Ishikawa (cell line): ENCODE measurements around the gene POLR1E.

ENCODE experiments used
- CEBPB ChIP-seq: IDR thresholded peaks from 2 replicates; pipeline ENCODE4 v1.6.1; 2012
- CREB1 ChIP-seq: IDR thresholded peaks from 2 replicates; pipeline ENCODE4 v1.6.1; 2012; ENCODE audit warnings: low read depth
- EGR1 ChIP-seq: IDR thresholded peaks from 2 replicates; pipeline ENCODE4 v1.6.1; 2012
- EP300 ChIP-seq: IDR thresholded peaks from 2 replicates; pipeline ENCODE4 v1.6.1; 2012; ENCODE audit warnings: borderline replicate concordance
- FOXM1 ChIP-seq: IDR thresholded peaks from 2 replicates; pipeline ENCODE4 v1.6.1; 2012; ENCODE audit warnings: low read depth, borderline replicate concordance
- NFIC ChIP-seq: IDR thresholded peaks from 2 replicates; pipeline ENCODE4 v1.6.1; 2012
- RAD21 ChIP-seq: IDR thresholded peaks from 2 replicates; pipeline ENCODE4 v1.6.1; 2012; ENCODE audit warnings: low read depth
- TAF1 ChIP-seq: IDR thresholded peaks from 2 replicates; pipeline ENCODE4 v1.6.1; 2012; ENCODE audit warnings: low read depth, mild to moderate bottlenecking
- TCF12 ChIP-seq: IDR thresholded peaks from 2 replicates; pipeline ENCODE4 v1.6.1; 2012; ENCODE audit warnings: low read depth
- TEAD4 ChIP-seq: IDR thresholded peaks from 2 replicates; pipeline ENCODE4 v1.6.1; 2012
- YY1 ChIP-seq: IDR thresholded peaks from 2 replicates; pipeline ENCODE4 v1.6.1; 2012; ENCODE audit warnings: low read depth
- ZBTB7A ChIP-seq: IDR thresholded peaks from 2 replicates; pipeline ENCODE4 v1.6.1; 2012; ENCODE audit warnings: low read depth
- TF ChIP-seq, protein P1 (sequence below): IDR thresholded peaks from 2 replicates; pipeline ENCODE4 v1.6.1; 2012
- TF ChIP-seq, protein P2 (sequence below): IDR thresholded peaks from 2 replicates; pipeline ENCODE4 v1.6.1; 2012; ENCODE audit warnings: low read depth, mild to moderate bottlenecking
- TF ChIP-seq, protein P3 (sequence below): IDR thresholded peaks from 2 replicates; pipeline ENCODE4 v1.6.1; 2012

The POLR1E gene

DNA sequence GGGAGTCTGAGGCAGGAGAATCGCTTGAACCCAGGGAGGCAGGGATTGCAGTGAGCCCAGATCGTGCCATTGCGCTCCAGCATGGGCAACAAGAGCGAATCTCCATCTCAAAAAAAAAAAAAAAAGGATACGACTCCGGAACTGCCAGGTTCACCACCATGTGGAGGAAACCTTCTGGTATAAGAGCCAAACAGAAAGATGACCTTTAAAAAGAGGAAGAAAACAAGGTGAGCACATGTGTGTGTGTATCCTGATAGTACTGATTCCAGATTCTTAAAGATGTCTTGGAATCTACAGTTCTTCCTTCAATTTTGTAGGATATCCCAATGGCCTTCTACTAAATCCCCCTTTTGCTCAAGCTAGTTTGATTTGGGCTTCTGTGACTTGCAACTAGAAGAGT, 56.7 kb downstream of the POLR1E start:
- TF ChIP-seq FOXM1: no peak

DNA sequence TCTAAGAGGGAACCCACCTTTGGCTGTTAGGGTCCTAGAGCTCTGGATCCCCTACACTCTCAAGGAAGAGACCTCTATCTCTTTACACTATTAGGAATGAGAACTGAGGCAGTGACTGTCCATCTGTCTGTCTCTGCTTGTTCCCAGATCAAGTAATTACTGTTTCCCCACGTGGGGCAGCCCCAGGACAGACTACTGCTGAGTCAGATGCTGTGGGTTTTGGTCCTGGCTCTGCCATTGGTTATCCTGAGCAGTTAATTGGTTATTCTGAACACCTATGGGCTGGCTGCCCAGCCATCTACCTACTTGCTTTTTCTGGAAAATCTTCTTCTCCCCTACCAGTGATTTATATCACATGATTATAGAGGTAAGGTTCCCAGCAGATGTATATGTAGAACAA, 57.1 kb downstream of the POLR1E start:
- TF ChIP-seq TCF12 (no peak), TAF1 (no peak), CREB1 (no peak), RAD21 (no peak), EP300 (no peak), NFIC (no peak), TEAD4 (no peak), EGR1 (no peak), YY1 (no peak), ZBTB7A (no peak), FOXM1 (no peak)
- TF ChIP-seq, protein P1, sequence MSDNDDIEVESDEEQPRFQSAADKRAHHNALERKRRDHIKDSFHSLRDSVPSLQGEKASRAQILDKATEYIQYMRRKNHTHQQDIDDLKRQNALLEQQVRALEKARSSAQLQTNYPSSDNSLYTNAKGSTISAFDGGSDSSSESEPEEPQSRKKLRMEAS: no peak
- TF ChIP-seq, protein P2, sequence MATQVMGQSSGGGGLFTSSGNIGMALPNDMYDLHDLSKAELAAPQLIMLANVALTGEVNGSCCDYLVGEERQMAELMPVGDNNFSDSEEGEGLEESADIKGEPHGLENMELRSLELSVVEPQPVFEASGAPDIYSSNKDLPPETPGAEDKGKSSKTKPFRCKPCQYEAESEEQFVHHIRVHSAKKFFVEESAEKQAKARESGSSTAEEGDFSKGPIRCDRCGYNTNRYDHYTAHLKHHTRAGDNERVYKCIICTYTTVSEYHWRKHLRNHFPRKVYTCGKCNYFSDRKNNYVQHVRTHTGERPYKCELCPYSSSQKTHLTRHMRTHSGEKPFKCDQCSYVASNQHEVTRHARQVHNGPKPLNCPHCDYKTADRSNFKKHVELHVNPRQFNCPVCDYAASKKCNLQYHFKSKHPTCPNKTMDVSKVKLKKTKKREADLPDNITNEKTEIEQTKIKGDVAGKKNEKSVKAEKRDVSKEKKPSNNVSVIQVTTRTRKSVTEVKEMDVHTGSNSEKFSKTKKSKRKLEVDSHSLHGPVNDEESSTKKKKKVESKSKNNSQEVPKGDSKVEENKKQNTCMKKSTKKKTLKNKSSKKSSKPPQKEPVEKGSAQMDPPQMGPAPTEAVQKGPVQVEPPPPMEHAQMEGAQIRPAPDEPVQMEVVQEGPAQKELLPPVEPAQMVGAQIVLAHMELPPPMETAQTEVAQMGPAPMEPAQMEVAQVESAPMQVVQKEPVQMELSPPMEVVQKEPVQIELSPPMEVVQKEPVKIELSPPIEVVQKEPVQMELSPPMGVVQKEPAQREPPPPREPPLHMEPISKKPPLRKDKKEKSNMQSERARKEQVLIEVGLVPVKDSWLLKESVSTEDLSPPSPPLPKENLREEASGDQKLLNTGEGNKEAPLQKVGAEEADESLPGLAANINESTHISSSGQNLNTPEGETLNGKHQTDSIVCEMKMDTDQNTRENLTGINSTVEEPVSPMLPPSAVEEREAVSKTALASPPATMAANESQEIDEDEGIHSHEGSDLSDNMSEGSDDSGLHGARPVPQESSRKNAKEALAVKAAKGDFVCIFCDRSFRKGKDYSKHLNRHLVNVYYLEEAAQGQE: no peak

DNA sequence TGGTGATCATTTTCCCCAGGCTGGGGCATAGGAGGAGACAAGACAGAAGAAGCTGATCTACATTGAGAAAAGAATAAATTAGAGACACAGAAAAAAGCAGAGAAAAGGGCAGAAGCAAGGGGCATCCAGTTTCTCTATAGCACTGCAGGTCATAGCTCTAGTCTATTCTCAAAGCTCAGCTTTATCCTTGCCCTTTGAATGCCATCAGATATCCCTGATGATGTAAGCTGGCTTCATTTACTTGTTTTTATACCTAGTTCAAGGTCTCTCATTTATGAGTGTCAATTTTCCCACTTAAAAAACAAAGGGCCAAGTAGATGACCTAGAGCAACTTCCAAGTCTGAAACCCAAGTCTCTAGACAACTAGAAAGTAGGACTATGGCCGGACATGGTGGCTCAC, 57.7 kb downstream of the POLR1E start:
- TF ChIP-seq FOXM1: no peak
- TF ChIP-seq, protein P3, sequence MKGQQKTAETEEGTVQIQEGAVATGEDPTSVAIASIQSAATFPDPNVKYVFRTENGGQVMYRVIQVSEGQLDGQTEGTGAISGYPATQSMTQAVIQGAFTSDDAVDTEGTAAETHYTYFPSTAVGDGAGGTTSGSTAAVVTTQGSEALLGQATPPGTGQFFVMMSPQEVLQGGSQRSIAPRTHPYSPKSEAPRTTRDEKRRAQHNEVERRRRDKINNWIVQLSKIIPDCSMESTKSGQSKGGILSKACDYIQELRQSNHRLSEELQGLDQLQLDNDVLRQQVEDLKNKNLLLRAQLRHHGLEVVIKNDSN: no peak
- TF ChIP-seq, protein P2: no peak
- TF ChIP-seq YY1: no peak
- no peak for TF ChIP-seq NFIC
- TF ChIP-seq, protein P1: no peak
- no peak for TF ChIP-seq ZBTB7A

DNA sequence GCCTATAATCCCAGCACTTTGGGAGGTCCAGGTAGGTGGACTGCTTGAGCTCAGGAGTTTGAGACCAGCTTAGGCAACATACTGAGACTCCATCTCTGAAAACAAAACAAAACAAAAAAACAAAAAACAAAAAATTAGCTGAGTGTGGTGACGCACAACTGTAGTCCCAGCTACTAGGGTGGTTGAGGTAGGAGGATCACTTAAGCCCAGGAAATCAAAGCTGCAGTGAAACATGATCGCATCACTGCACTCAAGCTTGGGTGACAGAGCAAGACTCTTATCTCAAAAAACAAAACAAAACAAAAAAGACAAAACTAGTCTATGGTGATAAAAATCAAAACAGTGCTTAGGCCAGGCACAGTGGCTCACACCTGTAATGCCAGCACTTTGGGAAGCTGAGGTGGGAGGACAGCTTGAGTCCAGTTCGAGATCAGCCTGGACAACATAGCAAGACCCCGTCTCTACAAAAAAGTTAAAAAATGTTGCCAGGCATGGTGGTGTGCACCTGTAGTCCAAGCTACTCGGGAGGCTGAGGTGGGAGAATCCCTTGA, 61.7 kb downstream of the POLR1E start:
- TF ChIP-seq ZBTB7A (no peak), TAF1 (no peak), TCF12 (no peak)
- TF ChIP-seq, protein P3: no peak

DNA sequence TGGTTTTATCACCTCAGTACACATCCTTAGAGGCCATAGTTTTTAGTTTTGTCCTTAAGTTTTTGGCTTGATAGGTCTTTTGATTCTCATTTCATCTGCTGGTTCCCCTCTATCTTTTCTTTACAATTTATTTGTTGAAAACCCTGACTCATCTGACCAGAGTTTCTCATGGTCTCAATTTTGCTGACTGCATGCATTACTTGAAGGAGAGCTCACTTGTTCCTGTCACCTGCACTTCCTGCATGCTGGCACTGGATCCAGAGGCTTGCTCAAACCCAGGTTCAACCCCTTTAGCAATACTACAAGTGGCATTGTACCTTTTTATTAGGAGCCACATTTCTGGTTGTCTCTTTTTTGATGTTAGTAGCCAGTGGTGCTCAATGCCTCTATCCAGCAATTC, 63.8 kb downstream of the POLR1E start:
- TF ChIP-seq TAF1 (no peak), CEBPB (no peak), NFIC (no peak), FOXM1 (no peak), TEAD4 (no peak), EP300 (no peak), ZBTB7A (no peak), CREB1 (no peak), RAD21 (no peak), EGR1 (no peak), YY1 (no peak), TCF12 (no peak)
- TF ChIP-seq, protein P2: no peak
- TF ChIP-seq, protein P1: no peak
- TF ChIP-seq, protein P3: no peak
